DMS79 (cell line): ENCODE results near the gene SLMAP.
A peak's percentile ranks its signal among the peaks of the same experiment; 100 is the strongest.

Experiments used
- DNase-seq: peaks from one replicate; lab custom pipeline; 2025; lab: John Stamatoyannopoulos, UW

Gene SLMAP, protein sequence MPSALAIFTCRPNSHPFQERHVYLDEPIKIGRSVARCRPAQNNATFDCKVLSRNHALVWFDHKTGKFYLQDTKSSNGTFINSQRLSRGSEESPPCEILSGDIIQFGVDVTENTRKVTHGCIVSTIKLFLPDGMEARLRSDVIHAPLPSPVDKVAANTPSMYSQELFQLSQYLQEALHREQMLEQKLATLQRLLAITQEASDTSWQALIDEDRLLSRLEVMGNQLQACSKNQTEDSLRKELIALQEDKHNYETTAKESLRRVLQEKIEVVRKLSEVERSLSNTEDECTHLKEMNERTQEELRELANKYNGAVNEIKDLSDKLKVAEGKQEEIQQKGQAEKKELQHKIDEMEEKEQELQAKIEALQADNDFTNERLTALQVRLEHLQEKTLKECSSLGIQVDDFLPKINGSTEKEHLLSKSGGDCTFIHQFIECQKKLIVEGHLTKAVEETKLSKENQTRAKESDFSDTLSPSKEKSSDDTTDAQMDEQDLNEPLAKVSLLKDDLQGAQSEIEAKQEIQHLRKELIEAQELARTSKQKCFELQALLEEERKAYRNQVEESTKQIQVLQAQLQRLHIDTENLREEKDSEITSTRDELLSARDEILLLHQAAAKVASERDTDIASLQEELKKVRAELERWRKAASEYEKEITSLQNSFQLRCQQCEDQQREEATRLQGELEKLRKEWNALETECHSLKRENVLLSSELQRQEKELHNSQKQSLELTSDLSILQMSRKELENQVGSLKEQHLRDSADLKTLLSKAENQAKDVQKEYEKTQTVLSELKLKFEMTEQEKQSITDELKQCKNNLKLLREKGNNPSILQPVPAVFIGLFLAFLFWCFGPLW

GRCh38 chr3:57755741-57756527 lies at the start of gene SLMAP:
SLMAP (plus strand) TSS chr3:57756309; CDS start chr3:57757652, 1,343 bp downstream.
- peak; percentile 79 for DNase-seq

DNA sequence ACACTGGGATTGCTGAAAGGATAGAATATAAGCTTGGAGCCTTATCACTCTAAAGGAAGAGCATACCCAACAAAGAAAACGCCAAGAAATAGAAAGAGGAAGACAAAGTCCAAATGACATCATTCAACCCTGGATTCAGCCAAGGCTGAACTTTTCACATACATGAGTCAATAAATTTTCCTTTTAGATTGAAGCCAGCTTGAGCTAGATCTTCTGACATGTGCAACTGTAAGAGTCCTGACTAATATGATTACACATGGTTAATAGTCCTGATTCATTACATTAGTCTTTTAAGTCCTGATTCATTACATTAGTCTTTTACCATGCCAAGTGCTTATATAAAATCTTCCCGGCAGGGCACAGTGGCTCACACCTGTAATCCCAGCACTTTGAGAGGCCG lies 49.6 kb upstream of the SLMAP start:
- no peak for DNase-seq

DNA sequence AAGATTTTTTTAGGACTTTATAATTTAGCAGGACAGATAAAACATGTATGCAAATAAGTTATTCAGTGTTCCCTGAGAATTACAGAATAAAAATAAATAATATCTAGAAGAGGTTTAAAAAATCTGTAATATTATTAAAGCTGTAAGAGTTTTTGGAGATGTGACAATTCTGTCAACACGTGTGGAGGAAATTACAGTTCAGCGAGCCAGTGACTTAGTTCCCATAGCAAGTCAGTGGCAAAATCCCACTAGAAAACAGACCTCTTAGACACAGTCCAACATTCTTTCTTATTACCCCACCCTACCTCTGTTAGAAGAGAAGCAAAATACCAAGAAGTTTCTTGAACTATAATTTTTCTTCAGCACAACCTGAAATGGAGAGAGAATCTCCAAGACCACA lies 47.1 kb upstream of the SLMAP start:
- DNase-seq, result no peak

DNA sequence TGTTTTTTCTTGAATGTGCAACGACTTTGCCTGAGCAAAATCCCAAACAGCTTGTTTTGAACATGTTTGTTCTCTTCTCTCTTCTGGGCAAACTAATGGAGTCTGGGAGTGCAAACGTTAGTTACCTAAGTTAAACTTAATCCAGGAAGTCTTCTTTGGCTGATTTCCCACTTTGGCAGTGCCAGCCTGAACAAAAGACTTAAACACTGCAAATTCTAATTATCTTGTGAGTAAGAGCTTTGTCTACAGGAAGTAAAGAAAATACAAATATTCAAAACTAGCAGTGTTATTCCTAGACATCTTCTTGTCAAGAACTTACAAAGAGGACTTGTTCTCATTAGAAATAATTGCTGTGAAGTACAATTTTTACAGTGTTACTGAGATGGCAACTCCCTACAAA lies 46.5 kb upstream of the SLMAP start:
- DNase-seq, result no peak

DNA sequence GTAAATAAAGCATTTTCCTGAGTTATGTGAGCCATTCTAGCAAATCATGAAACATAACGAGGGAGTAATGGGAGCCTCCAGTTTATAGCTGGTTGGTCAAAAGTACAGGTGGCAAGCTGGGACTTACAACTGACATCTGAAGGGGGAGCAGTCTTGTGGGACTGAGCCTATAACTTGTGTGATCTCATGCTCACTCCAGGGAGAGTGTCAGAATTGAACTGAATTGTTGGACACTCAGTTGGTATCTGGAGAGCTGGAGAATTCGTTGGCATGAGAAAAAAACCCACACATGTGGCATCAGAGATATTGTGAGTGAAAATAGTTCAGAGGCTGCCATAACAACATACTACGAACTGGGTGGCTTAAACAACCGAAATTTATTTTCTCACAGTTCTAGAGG lies 40.4 kb upstream of the SLMAP start:
- no peak for DNase-seq

DNA sequence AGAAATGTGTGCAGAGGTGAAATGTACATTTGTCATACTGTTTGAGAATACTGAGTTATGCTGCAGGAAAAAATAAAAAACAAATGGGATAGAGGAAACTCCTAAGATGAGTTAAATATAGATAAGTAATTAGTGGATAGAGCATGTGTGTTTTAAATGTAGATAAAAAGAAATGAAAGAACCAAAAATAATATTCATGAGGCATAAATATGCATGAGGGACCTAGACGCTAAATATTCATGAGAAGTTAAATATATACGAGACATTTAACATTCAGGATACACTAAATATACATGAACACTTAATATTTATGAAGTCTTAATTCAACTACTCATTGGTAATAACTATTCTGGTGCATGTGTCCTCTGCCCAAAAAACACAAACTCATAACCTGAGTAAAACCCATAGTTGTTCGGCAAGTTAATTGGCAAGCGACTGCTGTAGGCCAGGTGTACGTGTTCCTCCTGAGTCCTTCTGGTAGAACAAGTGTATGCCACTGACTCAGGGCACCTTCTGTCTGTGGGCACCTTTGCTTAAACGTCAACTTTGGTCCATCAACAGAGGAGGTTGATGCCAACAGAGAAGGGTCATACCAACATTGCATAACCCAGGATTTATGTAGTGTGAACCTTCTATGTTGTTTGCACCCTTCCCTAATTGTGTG lies 38.8 kb upstream of the SLMAP start:
- DNase-seq, result no peak

DNA sequence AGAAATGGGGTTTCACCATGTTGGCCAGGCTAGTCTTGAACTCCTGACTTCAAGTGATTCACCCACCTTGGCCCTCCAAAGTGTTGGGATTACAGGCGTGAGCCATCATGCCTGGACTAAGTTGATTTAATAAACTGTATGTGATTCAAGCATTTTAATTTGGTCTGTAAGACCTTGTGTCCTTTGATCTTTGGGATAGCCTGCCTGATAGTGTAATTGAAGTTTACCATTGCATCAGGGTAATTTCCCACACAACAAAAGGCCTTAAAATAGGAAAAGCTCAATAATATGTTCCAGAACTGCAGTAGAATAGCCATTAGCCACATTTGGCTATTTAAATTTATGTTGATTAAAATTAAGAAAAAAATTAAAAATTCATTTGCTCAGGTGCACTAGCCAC lies 38.0 kb upstream of the SLMAP start:
- DNase-seq, result no peak

DNA sequence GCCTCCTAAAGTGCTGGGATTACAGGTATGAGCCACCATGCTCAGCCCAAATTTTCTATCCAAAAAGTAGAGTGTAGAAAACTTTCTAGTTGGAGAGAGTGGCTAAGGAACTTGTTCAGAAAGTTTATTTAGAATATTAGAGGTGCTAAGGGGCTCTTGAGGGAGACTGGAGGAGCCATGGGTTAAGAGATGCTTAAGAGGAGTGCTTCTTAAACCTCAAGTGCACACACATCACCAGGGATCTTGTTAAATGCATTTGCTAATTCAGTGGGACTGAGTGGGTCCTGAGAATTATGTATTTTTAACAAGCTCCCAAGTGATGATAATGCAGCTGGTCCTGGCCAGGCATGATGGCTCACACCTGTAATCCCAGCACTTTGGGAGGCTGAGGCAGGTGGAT lies 29.7 kb upstream of the SLMAP start:
- DNase-seq, result peak; percentile 65

GRCh38 chr3:57727106-57727505 lies 29.0 kb upstream of the SLMAP start:
- no peak for DNase-seq

GRCh38 chr3:57729334-57730045 lies 26.6 kb upstream of the SLMAP start:
- DNase-seq, result no peak

DNA sequence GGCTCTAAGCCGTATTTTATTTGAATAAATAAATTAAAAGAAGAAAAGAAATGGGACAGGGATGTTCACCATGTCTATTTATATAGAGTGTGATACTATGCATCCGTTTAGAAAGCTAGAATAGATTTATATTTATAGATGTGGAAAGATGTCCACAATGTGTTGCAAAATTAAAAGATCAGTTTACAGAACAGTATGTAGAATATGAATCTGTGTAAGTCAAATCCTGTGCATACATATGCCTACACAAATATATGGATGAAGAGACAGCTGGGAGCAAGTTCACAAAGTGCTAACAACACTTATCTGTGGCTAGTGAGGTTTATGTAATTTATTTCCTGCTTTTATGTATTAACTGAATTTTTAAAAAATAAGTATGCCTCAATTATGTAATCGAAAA lies 25.4 kb upstream of the SLMAP start:
- no peak for DNase-seq

DNA sequence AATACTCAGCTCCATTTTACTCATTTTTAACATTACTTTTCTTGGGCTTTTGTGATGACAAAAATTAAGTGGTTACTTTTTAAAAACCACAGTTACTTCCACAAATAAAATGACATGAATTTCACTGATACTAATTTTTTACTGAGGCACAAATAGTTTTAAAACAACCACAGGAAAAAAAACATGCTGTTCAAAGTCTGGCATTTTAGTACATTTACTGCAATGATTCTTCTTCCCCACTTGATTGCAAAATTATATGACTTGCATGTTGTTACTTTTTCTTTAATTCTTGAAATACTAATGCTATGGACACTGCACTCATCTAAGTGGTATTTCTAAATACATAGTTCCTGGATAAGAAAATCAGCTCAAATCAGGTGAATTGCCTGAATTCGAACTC lies 24.8 kb upstream of the SLMAP start:
- no peak for DNase-seq

GRCh38 chr3:57733790-57734189 lies 22.3 kb upstream of the SLMAP start:
- DNase-seq, result no peak

DNA sequence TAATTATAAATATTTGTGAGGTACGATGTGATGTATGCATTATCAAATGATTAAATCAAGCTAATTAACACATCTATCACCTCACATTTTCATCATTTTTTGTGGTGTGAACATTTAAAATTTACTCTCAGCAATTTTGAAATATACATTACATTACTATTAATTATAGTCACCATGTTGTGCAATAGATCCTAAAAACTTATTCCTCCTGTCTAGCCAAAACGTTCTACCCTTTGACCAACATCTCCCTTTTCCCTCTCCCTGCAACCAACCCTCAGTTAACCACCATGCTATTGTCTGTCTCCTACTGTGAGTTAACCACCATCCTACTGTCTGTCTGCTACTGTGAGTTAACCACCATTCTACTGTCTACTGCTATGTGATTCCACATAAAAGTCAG lies 20.7 kb upstream of the SLMAP start:
- DNase-seq, result no peak

DNA sequence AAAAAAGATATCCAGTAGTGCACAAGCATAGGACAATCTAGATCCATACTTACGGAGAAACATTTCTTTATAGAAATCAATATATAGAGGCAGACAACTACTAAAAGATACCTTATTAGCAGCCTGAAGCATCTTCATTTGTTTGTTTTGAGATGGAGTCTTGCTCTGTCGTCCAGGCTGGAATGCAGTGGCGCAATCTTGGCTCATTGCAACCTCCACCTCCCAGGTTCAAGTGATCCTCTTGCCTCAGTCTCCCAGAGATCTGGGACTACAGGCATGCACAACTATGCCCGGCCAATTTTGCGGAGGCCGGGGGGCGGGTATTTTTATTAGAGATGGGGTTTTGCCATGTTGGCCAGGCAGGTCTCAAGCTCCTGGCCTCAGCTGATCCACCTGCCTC lies 18.3 kb upstream of the SLMAP start:
- no peak for DNase-seq

GRCh38 chr3:57738391-57738790 lies 17.7 kb upstream of the SLMAP start:
- no peak for DNase-seq

- no peak for DNase-seq
These were observed 16.1 kb upstream of the SLMAP start for GRCh38 chr3:57740027-57740426.

GRCh38 chr3:57743496-57743895 lies 12.6 kb upstream of the SLMAP start:
- DNase-seq, result no peak

DNA sequence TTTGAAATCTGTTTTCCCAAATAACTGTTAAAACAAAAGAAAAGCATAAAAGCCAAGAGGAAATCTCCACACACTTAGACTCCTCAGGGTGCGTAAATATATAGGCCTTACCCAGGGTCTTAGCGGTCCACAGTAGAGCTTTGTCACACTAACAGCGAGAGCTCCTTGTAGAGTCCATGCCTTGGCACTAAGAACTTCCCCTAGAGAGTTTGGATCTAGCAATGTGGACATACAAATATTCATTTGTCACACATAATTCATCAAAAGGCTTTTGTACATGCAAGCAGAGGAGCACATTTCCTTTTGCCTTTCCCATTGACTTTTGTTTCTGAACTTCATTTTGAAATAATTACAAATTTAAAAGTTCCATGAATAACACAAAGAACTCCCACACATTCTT lies 11.0 kb upstream of the SLMAP start:
- no peak for DNase-seq

DNA sequence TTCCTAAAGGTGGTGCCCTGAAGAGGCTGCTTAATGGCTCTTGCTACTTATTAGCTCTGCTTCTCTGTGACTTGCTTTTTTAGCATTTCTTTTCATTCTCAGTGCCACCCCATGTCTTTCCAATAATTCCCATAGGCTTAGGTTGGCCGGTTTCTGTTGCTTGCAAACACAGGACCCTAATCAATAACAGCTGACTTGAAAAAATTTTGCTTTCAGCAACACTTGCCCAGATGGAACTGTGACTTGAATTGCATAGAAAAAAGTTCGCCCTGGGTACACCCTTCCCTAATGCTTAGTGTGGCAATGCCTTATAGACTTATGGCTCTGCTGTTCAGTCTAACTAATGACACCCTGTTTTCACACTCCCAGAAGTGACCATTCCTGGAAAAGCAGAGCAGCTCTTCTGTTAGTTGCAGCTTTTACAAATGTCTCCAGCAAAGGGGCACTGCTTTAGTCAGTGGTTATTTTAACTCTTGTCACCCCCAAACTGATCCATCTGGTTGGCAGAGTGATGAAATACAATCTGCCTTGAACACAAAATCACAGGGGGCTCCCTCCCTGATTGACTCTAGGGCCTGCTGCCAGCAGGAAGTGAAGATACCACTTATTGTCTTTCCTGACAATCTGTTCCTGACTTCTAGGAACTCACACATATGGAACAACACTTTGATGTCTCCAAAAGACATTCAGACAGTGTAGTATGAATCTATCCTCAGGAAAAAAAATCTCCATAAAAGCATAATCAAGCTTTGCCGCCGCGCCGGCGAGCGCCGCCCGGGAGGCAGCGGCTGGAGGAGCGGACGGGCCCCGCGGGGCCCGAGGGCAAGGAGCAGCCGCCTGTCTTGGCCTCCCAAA lies 9.7 kb upstream of the SLMAP start:
- DNase-seq, result no peak
